ENCODE results near the gene CAMTA1.

- TF ChIP-seq CTCF (IDR thresholded peaks at IDR 0.05): no peak
- TF ChIP-seq POLR2A (IDR thresholded peaks at IDR 0.05): no peak
Measured at GRCh38 chr1:7232441-7233236, 447.4 kb downstream of the CAMTA1 start.
